ENCODE measurements around the gene COL6A2.

The COL6A2 gene

GRCh38 chr21:46097336-46098293 is at the start of gene COL6A2:
Gene COL6A2 (plus strand): TSS chr21:46098112.
- TF ChIP-seq EGR1 (IDR thresholded peaks at IDR 0.05) (no peak), REST (IDR thresholded peaks at IDR 0.05; ENCODE audit: low read depth) (no peak), TAF1 (IDR thresholded peaks at IDR 0.05; ENCODE audit: low read depth) (peak; percentile 46; the same call in 1 of the 2 replicates), CREB1 (IDR thresholded peaks at IDR 0.05; ENCODE audit: low read depth) (no peak), TEAD4 (IDR thresholded peaks at IDR 0.05) (no peak), TCF12 (IDR thresholded peaks at IDR 0.05; ENCODE audit: low read depth) (no peak), RAD21 (IDR thresholded peaks at IDR 0.05; ENCODE audit: low read depth) (peak; percentile 37; the same call in 1 of the 2 replicates), NFIC (IDR thresholded peaks at IDR 0.05) (no peak), ZBTB7A (IDR thresholded peaks at IDR 0.05; ENCODE audit: low read depth) (peak; percentile 85; the same call in 1 of the 2 replicates)

GRCh38 chr21:46048926-46049889 is 48.7 kb upstream of the COL6A2 start:
- TF ChIP-seq USF1 (IDR thresholded peaks at IDR 0.05) (0 out of 2 replicates have a peak, but pooled peaks have one; percentile 30), EP300 (IDR thresholded peaks at IDR 0.05; ENCODE audit: borderline replicate concordance) (peak; percentile 99), YY1 (IDR thresholded peaks at IDR 0.05; ENCODE audit: low read depth) (0 out of 2 replicates have a peak, but pooled peaks have one; percentile 47), FOXM1 (IDR thresholded peaks at IDR 0.05; ENCODE audit: borderline replicate concordance, low read depth) (peak; percentile 95), NFIC (IDR thresholded peaks at IDR 0.05) (peak; percentile 98), EGR1 (IDR thresholded peaks at IDR 0.05) (no peak), RAD21 (IDR thresholded peaks at IDR 0.05; ENCODE audit: low read depth) (peak; percentile 19; the same call in 1 of the 2 replicates), TEAD4 (IDR thresholded peaks at IDR 0.05) (peak; percentile 80), CEBPB (IDR thresholded peaks at IDR 0.05) (peak; percentile 79), TAF1 (IDR thresholded peaks at IDR 0.05; ENCODE audit: low read depth) (no peak), REST (IDR thresholded peaks at IDR 0.05; ENCODE audit: low read depth) (peak; percentile 32; the same call in 1 of the 2 replicates), TCF12 (IDR thresholded peaks at IDR 0.05; ENCODE audit: low read depth) (peak; percentile 100), CREB1 (IDR thresholded peaks at IDR 0.05; ENCODE audit: low read depth) (0 out of 2 replicates have a peak, but pooled peaks have one; percentile 13), ZBTB7A (IDR thresholded peaks at IDR 0.05; ENCODE audit: low read depth) (no peak), MAX (IDR thresholded peaks at IDR 0.05) (peak; percentile 86)

- TF ChIP-seq RAD21 (IDR thresholded peaks at IDR 0.05; ENCODE audit: low read depth) (no peak), USF1 (IDR thresholded peaks at IDR 0.05) (no peak; the same call in 1 of the 2 replicates), FOXM1 (IDR thresholded peaks at IDR 0.05; ENCODE audit: borderline replicate concordance, low read depth) (no peak), YY1 (IDR thresholded peaks at IDR 0.05; ENCODE audit: low read depth) (no peak), EGR1 (IDR thresholded peaks at IDR 0.05) (0 out of 2 replicates have a peak, but pooled peaks have one; percentile 19), TCF12 (IDR thresholded peaks at IDR 0.05; ENCODE audit: low read depth) (peak; percentile 12), ZBTB7A (IDR thresholded peaks at IDR 0.05; ENCODE audit: low read depth) (peak; percentile 99), REST (IDR thresholded peaks at IDR 0.05; ENCODE audit: low read depth) (no peak), CREB1 (IDR thresholded peaks at IDR 0.05; ENCODE audit: low read depth) (no peak), EP300 (IDR thresholded peaks at IDR 0.05; ENCODE audit: borderline replicate concordance) (no peak), NFIC (IDR thresholded peaks at IDR 0.05) (peak; percentile 80), MAX (IDR thresholded peaks at IDR 0.05) (peak; percentile 62; the same call in 1 of the 2 replicates), TEAD4 (IDR thresholded peaks at IDR 0.05) (peak; percentile 24; the same call in 1 of the 2 replicates), TAF1 (IDR thresholded peaks at IDR 0.05; ENCODE audit: low read depth) (no peak), CEBPB (IDR thresholded peaks at IDR 0.05) (no peak)
These were observed 47.8 kb upstream of the COL6A2 start for GRCh38 chr21:46049890-46050667.

All from Ishikawa (cell line).